Endothelial cell of umbilical vein (primary cell): Measurements from ENCODE around the gene ATRNL1.

Experiments used
- CTCF ChIP-seq, 2 donors: IDR thresholded peaks; 1 replicate in 1 of 2; 2 replicates in 1 of 2; pipeline ENCODE4 v1.5.1; 2011; ENCODE audit warnings: low read length in 2 of 2, mild to moderate bottlenecking in 2 of 2, moderate library complexity in 2 of 2, control low read depth in 1 of 2, inconsistent platforms in 1 of 2, low read depth in 1 of 2; ENCODE audit not compliant: insufficient read depth in 1 of 2; ENCODE audit errors: extremely low read depth in 1 of 2
- JUN ChIP-seq: IDR thresholded peaks from 2 replicates; pipeline ENCODE4 v1.6.1; 2011; ENCODE audit warnings: borderline replicate concordance, low read depth; ENCODE audit not compliant: insufficient read length, insufficient read depth
- POLR2A ChIP-seq: IDR thresholded peaks from 2 replicates; pipeline ENCODE4 v1.6.1; 2012; ENCODE audit warnings: low read depth, mild to moderate bottlenecking, control low read depth, low read length
- POLR2AphosphoS5 ChIP-seq: IDR thresholded peaks from 2 replicates; pipeline ENCODE4 v1.6.1; 2012; ENCODE audit warnings: low read depth, mild to moderate bottlenecking, control low read depth, low read length, moderate library complexity; ENCODE audit not compliant: insufficient read depth

GRCh38 chr10:115092258-115092554, 959 bp upstream of the ATRNL1 start:
- TF ChIP-seq POLR2AphosphoS5: no peak
- TF ChIP-seq CTCF (IDR thresholded peaks at IDR 0.05; ENCODE audit: extremely low read depth in 1 of 2, insufficient read depth in 1 of 2, low read depth in 1 of 2, low read length in 2 of 2): no peak
- no peak for TF ChIP-seq JUN
- no peak for TF ChIP-seq POLR2A
